MM.1S (cell line): ENCODE results near the gene MTA2.

Experiments
- DNase-seq: peaks from one replicate; pipeline ENCODE4 v3.0.0-alpha.2; 2015
- H2AFZ ChIP-seq: fragments of 300-600 bp; sonication (generic); 2 replicates; pipeline ENCODE4 v1.6.0; 2016; ENCODE audit warnings: antibody characterized with exemption, low read length
- H3F3A ChIP-seq: fragments of 300-600 bp; sonication (generic); 2 replicates; pipeline ENCODE4 v1.6.1; 2016; ENCODE audit warnings: mild to moderate bottlenecking, antibody characterized with exemption, low read length, moderate library complexity, mixed read lengths; ENCODE audit not compliant: insufficient read depth
- H3K27ac ChIP-seq: fragments of 300-600 bp; sonication (generic); 2 replicates; pipeline ENCODE4 v1.5.1; 2016; ENCODE audit warnings: mild to moderate bottlenecking, low read length
- H3K27me3 ChIP-seq: fragments of 300-600 bp; sonication (generic); replicated peaks from 2 replicates; pipeline ENCODE4 v1.6.0; 2016; ENCODE audit warnings: low read length; ENCODE audit not compliant: insufficient read depth
- H3K36me3 ChIP-seq: fragments of 300-600 bp; sonication (generic); replicated peaks from 2 replicates; pipeline ENCODE4 v1.6.1; 2016; ENCODE audit warnings: mild to moderate bottlenecking, low read length, mixed read lengths; ENCODE audit not compliant: insufficient read depth
- H3K4me1 ChIP-seq: fragments of 300-600 bp; sonication (generic); 2 replicates; pipeline ENCODE4 v1.6.1; 2016; ENCODE audit warnings: low read length, mixed read lengths
- H3K4me2 ChIP-seq: fragments of 300-600 bp; sonication (generic); 2 replicates; pipeline ENCODE4 v1.6.0; 2016; ENCODE audit warnings: low read depth, low read length
- H3K4me3 ChIP-seq: fragments of 300-600 bp; sonication (generic); 2 replicates; pipeline ENCODE4 v1.5.1; 2016; ENCODE audit warnings: low read length, mixed read lengths
- H3K79me2 ChIP-seq: fragments of 300-600 bp; sonication (generic); 2 replicates; pipeline ENCODE4 v1.6.1; 2016; ENCODE audit warnings: mixed run types, low read length, mixed read lengths
- H3K9ac ChIP-seq: fragments of 300-600 bp; sonication (generic); 2 replicates; pipeline ENCODE4 v1.6.1; 2016; ENCODE audit warnings: low read length, mixed read lengths
- H3K9me2 ChIP-seq: fragments of 300-600 bp; sonication (generic); replicated peaks from 2 replicates; pipeline ENCODE4 v1.6.1; 2016; ENCODE audit warnings: mild to moderate bottlenecking, low read length, mixed read lengths; ENCODE audit not compliant: insufficient read depth
- H3K9me3 ChIP-seq: fragments of 300-600 bp; sonication (generic); replicated peaks from 2 replicates; pipeline ENCODE4 v1.6.1; 2016; ENCODE audit warnings: mild to moderate bottlenecking, low read length, mixed read lengths; ENCODE audit not compliant: insufficient read depth
- H4K20me1 ChIP-seq: fragments of 300-600 bp; sonication (generic); 2 replicates; pipeline ENCODE4 v1.6.1; 2016; ENCODE audit warnings: mild to moderate bottlenecking, low read length, moderate library complexity, mixed read lengths; ENCODE audit not compliant: insufficient read depth
- CTCF ChIP-seq: fragments of 300-600 bp; sonication (generic); IDR thresholded peaks from 2 replicates; pipeline ENCODE4 v1.5.1; 2016; ENCODE audit warnings: antibody characterized with exemption, low read length, mixed read lengths
- EZH2 ChIP-seq: fragments of 300-600 bp; sonication (generic); optimal IDR thresholded peaks from 2 replicates; pipeline ENCODE3; 2017; ENCODE audit warnings: low read depth, mild to moderate bottlenecking, antibody characterized with exemption, low read length, mixed read lengths
- EZH2phosphoT487 ChIP-seq: fragments of 300-600 bp; sonication (generic); IDR thresholded peaks from 2 replicates; pipeline ENCODE4 v1.6.1; 2018; ENCODE audit warnings: antibody characterized with exemption, low read length

Gene MTA2

GRCh38 chr11:62548545-62549335 is 52.9 kb downstream of the MTA2 start:
- Histone ChIP-seq H3K9me2 (no peaks in the 10 kb centered on the region), H3K27me3 (peaks cover 34% of the 10 kb centered on the region), H3K9me3 (no peaks in the 10 kb centered on the region), H3K4me2 (no peak overlapping the region), H3K36me3 (no peaks in the 10 kb centered on the region), H3K9ac (no peak overlapping the region), H3K4me3 (no peak overlapping the region), H2AFZ (no peak overlapping the region), H3K27ac (no peak overlapping the region), H3K79me2 (peaks cover 5% of the 10 kb centered on the region; the same call in 1 of the 2 replicates), H3K4me1 (peaks cover 36% of the 10 kb centered on the region), H4K20me1 (no peaks in the 10 kb centered on the region), H3F3A (peaks cover 16% of the 10 kb centered on the region)
- DNase-seq = no peak
- no peak for TF ChIP-seq EZH2phosphoT487
- TF ChIP-seq EZH2 = no peak
- no peak for TF ChIP-seq CTCF

GRCh38 chr11:62547691-62548281 is 53.9 kb downstream of the MTA2 start:
- H3K79me2 ChIP-seq = peaks cover 5% of the 10 kb centered on the region; the same call in 1 of the 2 replicates
- no peak overlapping the region for H3K4me3 ChIP-seq

GRCh38 chr11:62546929-62547625 is 54.6 kb downstream of the MTA2 start:
- H3F3A ChIP-seq = peaks cover 7% of the 10 kb centered on the region
- H3K36me3 ChIP-seq = no peaks in the 10 kb centered on the region
- no peak overlapping the region for H3K27ac ChIP-seq

More at GRCh38 chr11:62547691-62548281, 53.9 kb downstream of the MTA2 start:
- no peak overlapping the region for H3K27ac ChIP-seq
- no peaks in the 10 kb centered on the region for H3K9me2 ChIP-seq
- no peak for DNase-seq
- peaks cover 35% of the 10 kb centered on the region for H3K4me1 ChIP-seq
- no peak overlapping the region for H2AFZ ChIP-seq
- no peaks in the 10 kb centered on the region for H3K9me3 ChIP-seq
- no peak for TF ChIP-seq EZH2
- no peak for TF ChIP-seq EZH2phosphoT487
- no peak for TF ChIP-seq CTCF
- H3F3A ChIP-seq = peaks cover 14% of the 10 kb centered on the region
- no peak overlapping the region for H3K4me2 ChIP-seq
- peaks cover 34% of the 10 kb centered on the region for H3K27me3 ChIP-seq
- H3K36me3 ChIP-seq = no peaks in the 10 kb centered on the region
- no peak overlapping the region for H3K9ac ChIP-seq
- no peaks in the 10 kb centered on the region for H4K20me1 ChIP-seq

More at GRCh38 chr11:62546929-62547625, 54.6 kb downstream of the MTA2 start:
- no peaks in the 10 kb centered on the region for H3K9me3 ChIP-seq
- no peaks in the 10 kb centered on the region for H4K20me1 ChIP-seq
- H3K4me3 ChIP-seq = peak overlapping the region; percentile 79; the same call in 1 of the 2 replicates
- peaks cover 34% of the 10 kb centered on the region for H3K27me3 ChIP-seq
- H3K79me2 ChIP-seq = peaks cover 9% of the 10 kb centered on the region
- H3K9ac ChIP-seq = no peak overlapping the region
- DNase-seq = no peak
- no peak for TF ChIP-seq EZH2phosphoT487
- no peak for TF ChIP-seq CTCF
- TF ChIP-seq EZH2 = no peak
- H3K9me2 ChIP-seq = no peaks in the 10 kb centered on the region
- H2AFZ ChIP-seq = no peak overlapping the region
- H3K4me2 ChIP-seq = peak overlapping the region; percentile 99
- H3K4me1 ChIP-seq = peaks cover 34% of the 10 kb centered on the region
